Common myeloid progenitor, CD34-positive (primary cell): ENCODE data around the gene ZFHX3.

Experiments
- CTCF ChIA-PET: fragments of 350-600 bp; sonication (Branson Sonifier 250); formaldehyde crosslinking; loops from one replicate; lab custom pipeline; 2021; ENCODE audit warnings: antibody characterized with exemption; lab: Charles Lee
- POLR2A ChIA-PET: fragments of 350-600 bp; sonication (Branson Sonifier 250); formaldehyde crosslinking; loops from one replicate; lab custom pipeline; 2021; ENCODE audit warnings: antibody characterized with exemption; lab: Charles Lee
- DNase-seq, 3 donors: peaks; one replicate each; pipeline versions ENCODE4 v3.0.0 to v3.0.0-alpha.2; 2013
- H3K27ac ChIP-seq, 2 experiments: 1 replicate in 1 of 2; 2 replicates in 1 of 2; pipeline ENCODE4 v1.7.0; 2013; ENCODE audit warnings: inconsistent platforms in 2 of 2, low read length in 2 of 2, mild to moderate bottlenecking in 2 of 2, low read depth in 1 of 2, moderate library complexity in 1 of 2; ENCODE audit not compliant: severe bottlenecking in 2 of 2, insufficient read depth in 1 of 2, poor library complexity in 1 of 2
- H3K27me3 ChIP-seq, 5 experiments: replicated peaks in 2 of 5; 1 replicate in 3 of 5; 2 replicates in 2 of 5; pipeline versions ENCODE4 v1.6.1 to v1.7.0; 2013; ENCODE audit warnings: low read length in 4 of 5, mild to moderate bottlenecking in 2 of 5, moderate library complexity in 2 of 5, inconsistent platforms in 1 of 5; ENCODE audit not compliant: insufficient read depth in 5 of 5, control insufficient read depth in 4 of 5
- H3K36me3 ChIP-seq, 4 experiments: 1 replicate in 2 of 4; 2 replicates in 2 of 4; pipeline versions ENCODE4 v1.6.1 to v1.7.0; 2013; ENCODE audit warnings: low read length in 3 of 4, control low read depth in 1 of 4, mild to moderate bottlenecking in 1 of 4; ENCODE audit not compliant: control insufficient read depth in 4 of 4, insufficient read depth in 4 of 4
- H3K4me1 ChIP-seq, 4 experiments: 1 replicate in 3 of 4; 2 replicates in 1 of 4; pipeline versions ENCODE4 v1.6.1 to v1.7.1; 2013; ENCODE audit warnings: low read length in 3 of 4, mild to moderate bottlenecking in 3 of 4, control low read depth in 1 of 4, inconsistent platforms in 1 of 4, moderate library complexity in 1 of 4; ENCODE audit not compliant: control insufficient read depth in 4 of 4, insufficient read depth in 4 of 4; ENCODE audit errors: control extremely low read depth in 1 of 4
- H3K4me3 ChIP-seq, 7 experiments: 1 replicate in 4 of 7; 2 replicates in 3 of 7; pipeline versions ENCODE4 v1.5.1 to v1.7.0; 2013; ENCODE audit warnings: mild to moderate bottlenecking in 7 of 7, low read length in 6 of 7, moderate library complexity in 6 of 7, inconsistent platforms in 2 of 7, low read depth in 2 of 7, control low read depth in 1 of 7; ENCODE audit not compliant: insufficient read depth in 4 of 7, control insufficient read depth in 1 of 7; ENCODE audit errors: extremely low read depth in 1 of 7
- H3K9me3 ChIP-seq, 5 experiments: 1 replicate in 4 of 5; 2 replicates in 1 of 5; pipeline versions ENCODE4 v1.6.1 to v1.7.1; 2013; ENCODE audit warnings: low read length in 4 of 5, mild to moderate bottlenecking in 2 of 5, inconsistent platforms in 1 of 5, low read depth in 1 of 5, moderate library complexity in 1 of 5; ENCODE audit not compliant: control insufficient read depth in 4 of 5, insufficient read depth in 2 of 5; ENCODE audit errors: control extremely low read depth in 1 of 5
- WGBS: methylation state at CpG from one replicate; pipeline ENCODE4 v1.1.5; 2013; ENCODE audit not compliant: insufficient coverage; 5-methylcytosine and 5-hydroxymethylcytosine counted together

The ZFHX3 gene

DNA sequence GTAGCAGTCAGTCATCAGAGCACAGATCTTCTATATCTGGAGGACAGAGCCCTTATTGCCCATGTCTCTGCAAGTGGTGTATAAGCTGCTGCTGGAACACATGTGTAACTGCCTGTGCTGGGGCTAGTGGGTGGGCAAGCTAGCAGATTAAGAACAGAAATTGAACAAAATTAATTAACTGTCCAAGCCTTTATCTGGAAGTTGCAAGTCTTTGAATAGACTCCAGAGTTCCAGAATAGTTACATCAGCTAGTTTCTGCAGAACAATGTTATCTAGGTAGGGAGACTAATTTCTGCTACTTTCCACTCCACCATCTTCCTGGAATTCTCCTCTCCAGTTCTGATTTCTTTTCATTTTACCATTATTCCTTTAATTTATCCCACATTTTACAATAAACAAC, 287.3 kb downstream of the ZFHX3 start:
- Histone ChIP-seq H3K27ac (no peak overlapping the region), H3K9me3 (peaks cover 4 to 9% (median 5%) of the 10 kb centered on the region in 5 experiments), H3K27me3 (no peaks in the 10 kb centered on the region), H3K4me3 (no peak overlapping the region), H3K36me3 (no peaks in the 10 kb centered on the region), H3K4me1 (peaks cover 0 to 4% (median 0%) of the 10 kb centered on the region in 4 experiments)
- ChIA-PET CTCF (interaction anchor here (1.3 kb wide), 1 partner anchor 72 kb away, joined by 3 read pairs; no protein-coding TSS in a partner anchor), POLR2A (no interaction called here)
- no peak for DNase-seq

DNA sequence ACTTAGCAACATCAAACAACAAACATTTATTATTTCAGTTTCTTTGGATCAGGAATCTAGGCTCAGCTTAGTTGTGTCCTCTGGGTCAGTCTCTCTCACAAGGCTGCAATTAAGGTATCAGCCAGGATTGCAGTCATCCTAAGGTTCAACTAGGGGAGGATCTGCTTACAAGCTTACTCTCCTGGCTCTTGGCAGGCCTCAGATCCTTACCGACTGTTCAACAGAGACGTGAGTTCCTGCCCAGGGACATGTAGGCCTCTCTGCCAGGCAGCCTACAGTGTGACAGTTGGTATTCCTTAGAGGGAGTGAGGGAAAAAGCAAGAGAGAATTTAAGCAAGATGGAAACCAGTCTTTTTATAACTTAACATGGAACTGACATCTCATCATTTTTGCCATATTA, 294.0 kb downstream of the ZFHX3 start:
- WGBS: 100% methylated on average over 2 of the region's 2 CpGs
- CTCF ChIA-PET: no interaction called here

DNA sequence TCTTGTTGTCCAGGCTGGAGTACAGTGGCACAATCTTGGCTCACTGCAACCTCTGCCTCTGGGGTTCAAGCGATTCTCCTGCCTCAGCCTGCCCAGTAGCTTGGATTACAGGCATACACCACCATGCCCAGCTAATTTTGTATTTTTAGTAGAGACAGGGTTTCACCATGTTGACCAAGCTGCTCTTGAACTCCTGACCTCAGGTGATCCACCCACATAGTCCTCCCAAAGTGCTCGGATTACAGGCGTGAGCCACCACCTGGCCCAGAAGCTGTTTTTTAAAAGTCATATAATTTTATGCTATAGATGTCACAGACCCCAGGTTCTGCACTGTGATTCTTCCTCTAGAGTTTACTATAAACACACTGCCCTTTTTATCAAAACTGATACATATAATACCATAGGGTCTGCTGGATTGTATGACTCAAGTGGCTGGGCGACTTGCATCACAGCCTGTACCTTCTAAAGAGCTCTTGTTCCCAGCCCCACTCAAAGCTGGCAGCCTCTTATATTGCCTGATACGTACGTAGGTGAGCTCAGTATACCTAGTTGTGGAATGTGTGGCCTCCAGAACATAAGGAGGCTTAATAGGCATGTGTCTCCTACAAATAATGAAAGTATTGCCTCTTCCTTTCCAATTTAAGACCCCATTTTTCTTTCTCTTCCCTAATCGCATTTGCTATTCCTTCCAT, 295.8 kb downstream of the ZFHX3 start:
- no peak overlapping the region for H3K4me3 ChIP-seq
- H3K27ac ChIP-seq: no peak overlapping the region
- WGBS: 100% methylated on average over 1 of the region's 7 CpGs
- POLR2A ChIA-PET: no interaction called here
- peaks cover 0 to 5% (median 0%) of the 10 kb centered on the region in 4 experiments for H3K36me3 ChIP-seq
- DNase-seq: no peak
- no peaks in the 10 kb centered on the region for H3K4me1 ChIP-seq
- CTCF ChIA-PET: no interaction called here
- peaks cover 0 to 8% (median under 1%) of the 10 kb centered on the region in 5 experiments for H3K9me3 ChIP-seq
- no peaks in the 10 kb centered on the region for H3K27me3 ChIP-seq

More for the DNA sequence above, 294.0 kb downstream of the ZFHX3 start:
- peaks cover 1 to 9% (median 4%) of the 10 kb centered on the region in 5 experiments for H3K9me3 ChIP-seq
- no peak for DNase-seq
- H3K27me3 ChIP-seq: no peaks in the 10 kb centered on the region
- no peaks in the 10 kb centered on the region for H3K4me1 ChIP-seq
- no peak overlapping the region for H3K4me3 ChIP-seq
- POLR2A ChIA-PET: no interaction called here
- H3K27ac ChIP-seq: no peak overlapping the region
- H3K36me3 ChIP-seq: peaks cover 0 to 5% (median 0%) of the 10 kb centered on the region in 4 experiments

DNA sequence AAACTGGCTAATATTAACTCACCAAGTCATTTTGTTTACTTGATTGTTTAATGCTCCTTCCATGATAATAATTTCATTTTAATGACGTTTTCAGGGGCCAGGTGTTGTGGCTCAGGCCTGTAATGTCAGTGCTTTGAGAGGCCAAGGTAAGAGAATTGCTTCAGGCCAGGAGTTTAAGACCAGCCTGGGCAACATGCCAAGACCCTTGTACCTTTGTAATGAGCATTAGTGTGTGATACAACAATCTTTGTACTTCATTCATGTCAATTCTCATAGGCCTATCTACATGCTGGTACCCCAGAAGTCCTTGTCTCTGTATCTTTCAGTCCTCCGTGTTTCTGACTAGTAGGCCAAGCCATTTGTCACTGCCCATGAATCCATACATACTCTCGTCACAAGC, 296.9 kb downstream of the ZFHX3 start:
- WGBS: 97% methylated on average over 3 of the region's 3 CpGs
- CTCF ChIA-PET: no interaction called here
- no peak for DNase-seq

DNA sequence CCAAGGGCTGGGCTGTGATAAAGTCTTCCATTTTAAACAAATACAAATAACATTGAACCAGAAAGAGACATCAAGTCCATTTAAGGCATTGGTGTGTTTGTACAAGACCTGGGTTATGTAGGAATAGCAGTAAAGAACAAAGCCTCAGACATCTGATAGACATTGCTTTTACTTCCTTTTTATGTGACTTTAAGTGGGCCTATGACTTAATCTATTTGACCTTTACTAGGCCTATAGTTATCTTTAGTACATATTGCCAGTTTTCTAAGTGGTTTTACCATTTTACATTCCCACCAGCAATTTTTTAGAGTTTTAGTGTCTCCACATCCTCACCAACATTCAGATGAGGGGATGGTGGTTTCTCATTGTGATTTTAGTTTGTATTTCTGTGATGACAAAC, 298.8 kb downstream of the ZFHX3 start:
- H3K4me1 ChIP-seq: no peaks in the 10 kb centered on the region
- CTCF ChIA-PET: no interaction called here
- POLR2A ChIA-PET: no interaction called here

More for the DNA sequence above, 296.9 kb downstream of the ZFHX3 start:
- Histone ChIP-seq H3K4me1 (no peaks in the 10 kb centered on the region), H3K27me3 (no peaks in the 10 kb centered on the region), H3K27ac (no peak overlapping the region), H3K9me3 (peaks cover 0 to 4% (median 0%) of the 10 kb centered on the region in 5 experiments), H3K4me3 (no peak overlapping the region), H3K36me3 (peaks cover 0 to 5% (median 0%) of the 10 kb centered on the region in 4 experiments)
- POLR2A ChIA-PET: no interaction called here

DNA sequence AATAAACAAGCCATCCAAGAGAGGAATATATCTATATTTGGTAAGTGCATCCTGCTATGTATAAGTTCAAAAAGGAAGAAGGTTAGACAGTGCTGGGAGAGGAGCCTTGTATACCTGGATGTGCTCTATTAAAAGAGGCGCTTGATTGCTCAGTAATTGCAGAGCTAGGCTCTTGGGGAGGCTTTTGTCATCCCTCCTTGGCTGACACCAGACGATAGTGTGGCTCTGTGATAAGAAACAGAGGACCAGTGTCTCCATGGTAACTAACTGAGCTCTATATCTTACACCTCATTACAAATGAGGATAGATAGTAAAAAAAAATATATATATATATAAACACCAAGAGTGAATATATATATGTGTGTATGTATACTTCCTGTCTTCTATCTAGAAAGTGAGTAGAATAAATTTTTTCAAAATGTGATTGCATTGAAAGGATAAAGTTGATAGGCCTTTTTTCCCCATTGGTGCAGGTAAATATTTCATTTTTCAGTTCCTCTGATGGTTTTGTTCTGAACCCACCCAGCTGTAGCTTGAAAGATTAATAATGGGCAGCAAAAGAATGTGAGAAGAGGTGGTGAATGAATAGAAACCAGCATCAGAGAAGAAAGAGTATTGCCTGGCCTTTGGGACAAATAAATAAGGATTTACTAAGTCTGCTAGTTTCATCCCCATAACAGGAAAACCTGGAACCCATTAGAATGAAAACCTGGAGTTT, 303.7 kb downstream of the ZFHX3 start:
- H3K27me3 ChIP-seq: no peaks in the 10 kb centered on the region
- POLR2A ChIA-PET: no interaction called here
- DNase-seq: no peak
- no peaks in the 10 kb centered on the region for H3K36me3 ChIP-seq
- H3K27ac ChIP-seq: no peak overlapping the region
- no peak overlapping the region for H3K4me3 ChIP-seq
- CTCF ChIA-PET: no interaction called here
- no CpG with 5 or more reads among the region's 2 CpGs for WGBS
- H3K4me1 ChIP-seq: no peaks in the 10 kb centered on the region
- H3K9me3 ChIP-seq: no peaks in the 10 kb centered on the region

More for the DNA sequence above, 298.8 kb downstream of the ZFHX3 start:
- Histone ChIP-seq H3K9me3 (no peaks in the 10 kb centered on the region), H3K4me3 (no peak overlapping the region), H3K36me3 (peaks cover 0 to 5% (median 0%) of the 10 kb centered on the region in 4 experiments), H3K27me3 (no peaks in the 10 kb centered on the region), H3K27ac (no peak overlapping the region)
- DNase-seq: no peak
